DOHH2 (cell line): ENCODE measurements around the gene DMRT1.

Experiments used
- H3F3A ChIP-seq: fragments of 200-600 bp; sonication (generic), shearing (Covaris generic); 2 replicates; pipeline ENCODE4 v1.6.0; 2016; ENCODE audit warnings: antibody characterized with exemption, mild to moderate bottlenecking; ENCODE audit not compliant: control insufficient read depth, insufficient read depth
- H3K27ac ChIP-seq: fragments of 200-600 bp; sonication (generic); 2 replicates; pipeline ENCODE4 v1.5.1; 2014; ENCODE audit warnings: low read depth, mild to moderate bottlenecking, low read length, moderate library complexity
- H3K27me3 ChIP-seq: fragments of 200-600 bp; sonication (generic); 2 replicates; pipeline ENCODE4 v1.6.1; 2014; ENCODE audit warnings: mild to moderate bottlenecking, low read length, mixed read lengths; ENCODE audit not compliant: control insufficient read depth
- H3K36me3 ChIP-seq: fragments of 200-600 bp; sonication (generic); 2 replicates; pipeline ENCODE4 v1.6.1; 2014; ENCODE audit warnings: mild to moderate bottlenecking, low read length, moderate library complexity, mixed read lengths; ENCODE audit not compliant: control insufficient read depth
- H3K4me1 ChIP-seq: fragments of 200-600 bp; sonication (generic); 2 replicates; pipeline ENCODE4 v1.6.1; 2014; ENCODE audit warnings: mild to moderate bottlenecking, low read length, mixed read lengths; ENCODE audit not compliant: control insufficient read depth
- H3K4me2 ChIP-seq: fragments of 200-600 bp; sonication (generic); 2 replicates; pipeline ENCODE4 v1.6.0; 2014; ENCODE audit warnings: mild to moderate bottlenecking, low read length, moderate library complexity
- H3K4me3 ChIP-seq: fragments of 200-600 bp; sonication (generic); 2 replicates; pipeline ENCODE4 v1.5.1; 2014; ENCODE audit warnings: mild to moderate bottlenecking, low read length, mixed read lengths
- H3K79me2 ChIP-seq: fragments of 200-600 bp; sonication (generic); 2 replicates; pipeline ENCODE4 v1.6.1; 2014; ENCODE audit warnings: mild to moderate bottlenecking, low read length, mixed read lengths; ENCODE audit not compliant: control insufficient read depth
- H3K9me2 ChIP-seq: fragments of 200-600 bp; sonication (generic); replicated peaks from 2 replicates; pipeline ENCODE4 v1.6.1; 2014; ENCODE audit warnings: mild to moderate bottlenecking, low read length, mixed read lengths; ENCODE audit not compliant: control insufficient read depth
- H3K9me3 ChIP-seq: fragments of 200-600 bp; sonication (generic); 2 replicates; pipeline ENCODE4 v1.6.1; 2014; ENCODE audit warnings: antibody characterized with exemption, low read length, mixed read lengths; ENCODE audit not compliant: control insufficient read depth, insufficient read depth
- H4K20me1 ChIP-seq: fragments of 200-600 bp; sonication (generic); 2 replicates; pipeline ENCODE4 v1.6.0; 2014; ENCODE audit warnings: low read depth, mild to moderate bottlenecking, antibody characterized with exemption, low read length, moderate library complexity; ENCODE audit not compliant: control insufficient read depth, insufficient read depth
- EZH2phosphoT487 ChIP-seq: fragments of 200-600 bp; sonication (generic); IDR thresholded peaks from 2 replicates; pipeline ENCODE4 v1.6.1; 2017; ENCODE audit warnings: borderline replicate concordance, mild to moderate bottlenecking, antibody characterized with exemption, low read length, moderate library complexity, mixed read lengths
- TF ChIP-seq, protein P1 (sequence below): fragments of 200-600 bp; sonication (generic); IDR thresholded peaks from one replicate; pipeline ENCODE4 v1.5.1; 2014; ENCODE audit warnings: antibody characterized with exemption, mild to moderate bottlenecking, low read depth, low read length; ENCODE audit not compliant: poor library complexity, severe bottlenecking

The DMRT1 gene

DNA sequence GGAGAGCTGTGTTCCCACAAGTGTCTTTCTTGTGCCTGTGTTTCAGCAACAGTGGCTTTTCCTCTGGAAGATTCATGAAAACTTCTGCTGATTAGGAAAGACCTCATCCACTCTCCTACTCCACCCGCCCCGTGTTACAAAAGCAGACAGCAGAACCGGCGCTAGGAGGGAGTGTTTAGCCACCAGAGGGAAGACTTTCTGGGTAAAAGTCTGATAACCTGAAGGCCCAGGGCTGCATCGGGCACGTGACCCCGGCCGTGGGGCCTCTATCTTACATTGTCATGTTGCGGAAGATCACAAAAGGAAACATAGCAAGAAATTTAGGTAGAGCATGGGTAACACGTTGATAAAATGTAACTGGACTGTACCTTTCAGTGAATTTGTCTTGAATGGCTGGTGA lies 176.6 kb downstream of the DMRT1 start:
- Histone ChIP-seq H3K9me2 (no peaks in the 10 kb centered on the region), H3K4me2 (no peak overlapping the region), H3K27me3 (peaks cover 6% of the 10 kb centered on the region; the same call in 1 of the 2 replicates), H4K20me1 (no peaks in the 10 kb centered on the region), H3K79me2 (no peaks in the 10 kb centered on the region), H3K4me3 (no peak overlapping the region), H3F3A (no peaks in the 10 kb centered on the region), H3K27ac (no peak overlapping the region), H3K4me1 (no peaks in the 10 kb centered on the region), H3K9me3 (no peaks in the 10 kb centered on the region), H3K36me3 (no peaks in the 10 kb centered on the region)
- TF ChIP-seq, protein P1, sequence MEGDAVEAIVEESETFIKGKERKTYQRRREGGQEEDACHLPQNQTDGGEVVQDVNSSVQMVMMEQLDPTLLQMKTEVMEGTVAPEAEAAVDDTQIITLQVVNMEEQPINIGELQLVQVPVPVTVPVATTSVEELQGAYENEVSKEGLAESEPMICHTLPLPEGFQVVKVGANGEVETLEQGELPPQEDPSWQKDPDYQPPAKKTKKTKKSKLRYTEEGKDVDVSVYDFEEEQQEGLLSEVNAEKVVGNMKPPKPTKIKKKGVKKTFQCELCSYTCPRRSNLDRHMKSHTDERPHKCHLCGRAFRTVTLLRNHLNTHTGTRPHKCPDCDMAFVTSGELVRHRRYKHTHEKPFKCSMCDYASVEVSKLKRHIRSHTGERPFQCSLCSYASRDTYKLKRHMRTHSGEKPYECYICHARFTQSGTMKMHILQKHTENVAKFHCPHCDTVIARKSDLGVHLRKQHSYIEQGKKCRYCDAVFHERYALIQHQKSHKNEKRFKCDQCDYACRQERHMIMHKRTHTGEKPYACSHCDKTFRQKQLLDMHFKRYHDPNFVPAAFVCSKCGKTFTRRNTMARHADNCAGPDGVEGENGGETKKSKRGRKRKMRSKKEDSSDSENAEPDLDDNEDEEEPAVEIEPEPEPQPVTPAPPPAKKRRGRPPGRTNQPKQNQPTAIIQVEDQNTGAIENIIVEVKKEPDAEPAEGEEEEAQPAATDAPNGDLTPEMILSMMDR, result no peak
- no peak for TF ChIP-seq EZH2phosphoT487
